GM19468 (cell line): ENCODE data around the gene WNT9B.

Experiments
- ATAC-seq: cut with Tn5 transposase; IDR thresholded peaks from one replicate; pipeline ENCODE4 v1.9.1; 2021; ENCODE audit warnings: mild to moderate bottlenecking, moderate library complexity, moderate number of reproducible peaks; ENCODE audit not compliant: unreplicated experiment; ENCODE audit errors: extremely low read depth

The WNT9B gene

GRCh38 chr17:46877466-46877865 lies 26.1 kb downstream of the WNT9B start:
- no peak for ATAC-seq

- ATAC-seq, result no peak
Measured at GRCh38 chr17:46878055-46878454, 26.7 kb downstream of the WNT9B start.

GRCh38 chr17:46879101-46879500 lies 27.7 kb downstream of the WNT9B start:
- ATAC-seq, result no peak

GRCh38 chr17:46881015-46881414 lies 29.6 kb downstream of the WNT9B start:
- no peak for ATAC-seq

GRCh38 chr17:46882666-46883065 lies 31.3 kb downstream of the WNT9B start:
- no peak for ATAC-seq

- no peak for ATAC-seq
Measured at GRCh38 chr17:46883871-46884520, 32.6 kb downstream of the WNT9B start.

- no peak for ATAC-seq
Measured at GRCh38 chr17:46884552-46884951, 33.2 kb downstream of the WNT9B start.

- ATAC-seq, result no peak
Measured at GRCh38 chr17:46885415-46886309, 34.3 kb downstream of the WNT9B start.

- no peak for ATAC-seq
Measured at GRCh38 chr17:46886310-46886663, 34.9 kb downstream of the WNT9B start.

- ATAC-seq, result no peak
Measured at GRCh38 chr17:46887717-46888116, 36.3 kb downstream of the WNT9B start.

GRCh38 chr17:46888727-46889126 lies 37.3 kb downstream of the WNT9B start:
- ATAC-seq, result no peak

- no peak for ATAC-seq
Measured at GRCh38 chr17:46889519-46889918, 38.1 kb downstream of the WNT9B start.

- no peak for ATAC-seq
Measured at GRCh38 chr17:46889992-46890564, 38.7 kb downstream of the WNT9B start.

- ATAC-seq, result no peak
Measured at GRCh38 chr17:46890638-46891037, 39.3 kb downstream of the WNT9B start.

GRCh38 chr17:46892192-46892703 lies 40.9 kb downstream of the WNT9B start:
- no peak for ATAC-seq

- no peak for ATAC-seq
Measured at GRCh38 chr17:46894024-46894423, 42.6 kb downstream of the WNT9B start.

GRCh38 chr17:46894476-46895151 lies 43.2 kb downstream of the WNT9B start:
- no peak for ATAC-seq

- ATAC-seq, result no peak
Measured at GRCh38 chr17:46895171-46895570, 43.8 kb downstream of the WNT9B start.

GRCh38 chr17:46896991-46897390 lies 45.6 kb downstream of the WNT9B start:
- no peak for ATAC-seq

GRCh38 chr17:46898364-46898763 lies 47.0 kb downstream of the WNT9B start:
- no peak for ATAC-seq

- no peak for ATAC-seq
Measured at GRCh38 chr17:46898860-46899259, 47.5 kb downstream of the WNT9B start.
